ENCODE results near the gene MRPL21.

- no peak for TF ChIP-seq CTCF (conservative IDR thresholded peaks at IDR 0.05; ENCODE audit: low read depth in 2 of 2)
- TF ChIP-seq EZH2phosphoT487 (IDR thresholded peaks at IDR 0.05; ENCODE audit: unreplicated experiment): no peak
Measured at GRCh38 chr11:68942751-68943271, 39.2 kb upstream of the MRPL21 start.

All from GM23338 (cell line).